Fibroblast of gingiva (primary cell): ENCODE data around the gene CACNA1C.
"Not testable (repeated sequence)": the region's sequence is repeated elsewhere in the genome, so short reads cannot be mapped to it uniquely, and the experiment has no call there.

Experiments used
- DNase-seq: peaks from one replicate; pipeline ENCODE4 v3.0.0-alpha.2; 2011; ENCODE audit warnings: low read depth

The CACNA1C gene

DNA sequence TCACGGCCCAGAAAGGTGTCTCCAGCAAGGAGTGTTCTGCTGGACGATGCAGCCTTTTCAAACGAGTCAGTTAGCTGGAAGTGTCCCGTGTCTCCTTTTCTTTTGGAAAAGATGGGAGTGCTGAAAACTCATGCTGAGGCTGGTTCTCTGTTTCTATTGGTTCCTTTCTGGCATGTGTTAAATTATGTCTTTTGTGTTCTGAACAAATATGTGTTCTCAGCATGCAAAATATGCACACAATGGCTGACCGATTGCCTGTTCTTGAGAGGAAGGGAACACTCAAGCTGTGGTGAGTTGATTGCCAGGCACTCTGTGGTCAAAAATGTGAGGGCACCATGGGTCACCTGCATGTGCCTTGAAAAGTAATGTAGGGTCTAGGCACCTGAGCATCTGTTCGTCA lies 181.3 kb downstream of the CACNA1C start:
- DNase-seq, result no peak

DNA sequence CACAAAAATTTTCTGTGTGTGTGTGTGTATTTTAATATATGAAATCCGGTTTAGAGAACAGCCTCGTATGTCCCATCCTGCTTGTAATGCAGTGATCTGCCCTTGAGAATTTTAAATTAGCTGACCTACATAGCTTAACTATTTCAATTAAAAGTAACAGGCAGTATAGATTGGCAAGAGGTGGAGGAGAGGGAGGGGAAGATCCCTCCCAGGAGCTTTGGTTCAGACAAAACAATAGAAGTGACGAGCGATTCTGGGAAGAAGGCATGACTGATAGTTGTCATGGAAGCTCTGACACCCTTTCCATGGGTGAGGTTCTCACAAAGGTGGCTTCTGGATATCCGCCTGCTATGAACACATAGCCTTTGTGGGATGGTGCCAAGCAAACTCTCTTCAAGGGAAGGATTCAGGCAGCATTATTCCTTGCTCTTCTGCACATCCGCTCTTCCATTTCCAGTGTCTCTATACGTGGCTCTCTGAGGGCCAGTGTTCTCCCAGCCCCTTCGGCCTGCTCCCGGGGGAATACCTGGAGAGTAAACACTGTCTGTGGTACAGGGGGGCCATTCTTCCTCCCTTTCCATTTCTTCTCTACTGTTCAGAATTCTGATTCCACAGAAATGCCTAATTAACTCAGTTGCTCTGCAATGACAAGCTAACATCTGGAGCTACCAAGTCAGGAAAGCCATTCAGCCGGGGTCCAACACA lies 182.0 kb downstream of the CACNA1C start:
- no peak for DNase-seq

DNA sequence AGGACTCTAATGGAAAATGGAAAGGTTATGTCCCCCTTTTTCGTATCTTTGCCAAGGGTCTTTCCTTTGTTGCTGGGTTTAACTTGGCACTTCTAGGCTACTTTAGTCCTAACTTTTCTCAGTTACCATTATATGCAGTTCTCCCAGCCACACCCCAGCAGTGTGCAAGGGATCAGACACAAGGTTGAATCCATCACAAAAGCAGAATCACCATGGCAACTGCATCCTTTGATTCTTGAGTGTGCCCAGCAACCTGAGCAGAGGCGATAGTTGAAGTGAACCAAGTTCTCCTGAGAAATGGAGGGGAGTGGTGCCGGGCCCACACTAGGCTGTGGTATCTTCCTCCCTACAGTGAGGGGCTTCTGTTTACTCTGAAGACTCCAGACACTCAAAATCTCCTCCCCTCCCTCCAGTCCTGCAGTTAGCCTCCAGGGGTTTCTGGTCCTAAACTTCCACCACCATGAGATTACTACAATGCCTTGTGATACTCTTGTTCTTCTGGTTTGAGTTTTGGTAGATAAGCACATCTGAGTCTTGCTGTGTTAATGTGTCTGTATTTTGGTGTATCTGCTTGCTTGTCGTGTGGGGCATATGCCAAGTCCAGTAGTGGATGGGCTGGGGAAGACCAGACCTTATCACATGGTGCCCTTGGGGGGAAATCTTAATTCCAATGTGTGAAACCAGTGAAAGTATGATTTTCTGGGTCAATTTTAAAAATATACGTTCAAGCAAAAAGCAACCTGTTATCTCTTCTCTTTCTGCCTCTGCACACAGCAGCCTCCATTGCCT lies 183.9 kb downstream of the CACNA1C start:
- no peak for DNase-seq

DNA sequence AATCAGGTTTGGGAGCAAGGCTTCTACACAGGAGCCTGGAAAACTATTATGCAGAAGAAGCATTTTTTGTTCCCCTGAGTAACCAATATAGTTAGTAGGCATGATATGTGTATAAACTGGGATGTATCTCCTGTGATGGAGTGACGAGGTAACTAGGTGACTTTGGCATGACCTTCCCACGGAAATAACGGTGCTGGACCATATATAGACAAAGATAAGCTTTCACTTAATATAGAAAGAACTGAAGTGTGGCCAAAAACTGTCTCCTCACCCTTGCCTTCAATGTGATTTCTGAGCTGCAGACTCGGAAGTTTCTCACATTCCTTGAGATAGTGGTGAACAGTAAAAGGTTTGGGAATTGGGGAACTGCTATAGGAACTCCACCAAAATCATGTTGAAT lies 185.3 kb downstream of the CACNA1C start:
- no peak for DNase-seq

DNA sequence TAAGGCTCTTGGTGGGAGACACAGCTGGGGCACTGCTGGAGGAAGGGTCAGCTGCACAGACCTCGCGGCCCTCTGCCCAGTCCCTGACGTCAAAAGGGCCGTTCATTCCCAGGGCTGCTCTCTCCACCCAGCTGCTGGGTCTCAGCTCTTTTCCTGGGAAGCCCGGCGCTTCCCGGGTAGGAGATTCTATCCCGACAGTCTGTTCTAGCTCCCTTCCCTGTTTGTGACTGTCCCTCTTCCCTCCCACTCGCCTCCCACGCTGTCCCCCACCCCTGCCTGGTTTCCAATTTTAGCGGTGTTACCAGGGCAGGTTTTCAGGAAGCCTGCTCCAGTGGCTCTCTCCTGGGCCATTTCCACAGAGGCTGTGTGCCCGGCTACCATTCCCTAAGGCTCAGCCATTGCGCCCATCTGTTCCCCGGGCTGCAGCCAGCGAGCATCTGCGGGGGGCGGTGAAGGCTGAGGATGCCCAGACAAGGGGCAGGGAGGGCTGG lies 186.6 kb downstream of the CACNA1C start:
- DNase-seq, result no peak

DNA sequence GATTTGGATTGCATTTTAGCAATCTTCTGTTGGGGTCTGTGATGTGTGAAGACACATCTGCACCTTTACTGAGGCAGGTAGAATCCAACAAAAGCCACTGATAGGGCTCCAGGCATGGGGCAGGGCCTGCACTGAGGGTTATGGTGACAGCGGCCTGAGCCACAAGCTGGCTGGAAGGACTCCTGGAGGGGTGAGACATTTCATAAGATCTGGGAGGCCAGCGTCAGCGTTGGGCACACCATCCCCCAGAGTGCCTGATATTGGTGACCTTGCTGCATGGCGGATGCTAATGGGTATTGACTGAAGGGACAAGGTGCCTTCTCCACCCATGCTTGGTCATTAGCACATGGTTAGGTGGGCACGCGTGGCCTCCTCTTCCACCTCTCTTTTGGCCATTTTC lies 187.6 kb downstream of the CACNA1C start:
- DNase-seq, result no peak

DNA sequence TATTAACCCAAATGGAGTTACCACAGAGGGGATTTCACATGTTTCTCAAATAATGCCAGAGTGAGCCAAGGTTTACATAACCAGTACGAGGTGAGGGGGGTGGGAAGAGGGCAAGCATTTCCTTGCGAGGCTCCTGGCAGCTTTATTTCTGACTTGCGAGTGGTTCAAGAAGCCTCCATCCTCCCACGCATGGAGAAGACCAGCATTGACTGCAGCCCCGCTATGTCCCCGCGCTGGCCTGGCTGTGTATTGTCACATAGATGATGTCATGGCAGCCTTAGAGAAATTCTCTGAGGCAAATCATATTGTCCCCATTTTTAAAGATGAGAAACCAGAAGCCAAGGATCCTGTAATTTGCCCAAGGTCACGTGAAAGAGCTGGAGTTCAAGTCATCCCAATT lies 188.2 kb downstream of the CACNA1C start:
- no peak for DNase-seq

DNA sequence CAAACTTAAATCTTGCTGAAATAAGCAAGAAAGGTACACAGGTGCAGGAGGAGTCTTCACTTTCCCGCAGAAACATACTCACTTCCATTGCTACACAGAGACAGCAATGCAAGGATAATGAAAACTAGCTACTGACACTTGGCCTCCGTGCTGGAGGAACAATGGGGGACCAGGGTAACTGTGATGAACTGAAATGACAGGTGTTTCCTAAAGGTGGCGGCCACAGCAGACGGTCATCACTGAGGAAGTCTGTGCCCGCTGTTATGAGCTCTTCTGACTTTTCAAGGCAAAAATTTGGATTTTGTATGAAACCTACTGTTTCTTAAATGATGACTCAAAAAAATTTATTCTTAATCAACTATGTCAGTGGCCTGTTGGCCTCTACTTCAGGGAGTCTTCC lies 189.4 kb downstream of the CACNA1C start:
- DNase-seq, result no peak

DNA sequence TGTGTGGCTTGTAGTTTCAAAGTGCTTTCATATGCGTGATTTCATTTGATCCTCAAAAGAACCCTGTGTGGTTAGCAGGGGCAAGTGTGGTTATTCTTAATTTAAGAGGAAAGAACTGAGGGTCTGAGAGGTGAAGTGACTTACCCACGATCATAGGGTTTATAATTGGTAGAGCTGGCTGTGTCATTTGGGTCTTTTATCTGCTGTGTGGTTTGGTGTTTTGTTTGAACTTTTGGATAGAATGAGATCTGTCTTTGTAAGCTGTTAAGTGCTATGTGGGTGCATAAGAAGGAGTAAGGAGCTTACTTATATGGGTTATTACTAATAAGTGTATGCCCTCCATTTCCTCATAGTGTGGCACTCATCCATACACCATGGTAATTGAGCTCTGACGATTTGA lies 190.0 kb downstream of the CACNA1C start:
- DNase-seq, result no peak

DNA sequence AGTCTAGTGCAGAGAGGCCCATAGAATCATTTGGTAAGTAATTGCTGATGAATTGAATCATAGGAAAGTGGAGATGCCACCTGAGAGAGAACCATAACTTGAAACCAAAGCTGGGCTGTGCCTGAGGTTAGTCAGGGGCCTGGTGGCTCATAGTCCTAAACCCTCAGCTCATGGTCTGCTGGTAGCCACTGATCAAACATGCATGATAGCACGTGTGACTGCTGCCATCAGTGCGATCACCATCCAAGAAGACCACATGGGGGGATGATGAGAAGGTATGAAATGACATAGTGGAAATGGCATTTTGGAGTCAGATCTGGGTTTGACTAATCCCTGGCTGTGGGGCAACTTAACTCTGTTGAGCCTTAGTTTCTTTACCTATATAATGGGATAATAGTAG lies 190.5 kb downstream of the CACNA1C start:
- no peak for DNase-seq

DNA sequence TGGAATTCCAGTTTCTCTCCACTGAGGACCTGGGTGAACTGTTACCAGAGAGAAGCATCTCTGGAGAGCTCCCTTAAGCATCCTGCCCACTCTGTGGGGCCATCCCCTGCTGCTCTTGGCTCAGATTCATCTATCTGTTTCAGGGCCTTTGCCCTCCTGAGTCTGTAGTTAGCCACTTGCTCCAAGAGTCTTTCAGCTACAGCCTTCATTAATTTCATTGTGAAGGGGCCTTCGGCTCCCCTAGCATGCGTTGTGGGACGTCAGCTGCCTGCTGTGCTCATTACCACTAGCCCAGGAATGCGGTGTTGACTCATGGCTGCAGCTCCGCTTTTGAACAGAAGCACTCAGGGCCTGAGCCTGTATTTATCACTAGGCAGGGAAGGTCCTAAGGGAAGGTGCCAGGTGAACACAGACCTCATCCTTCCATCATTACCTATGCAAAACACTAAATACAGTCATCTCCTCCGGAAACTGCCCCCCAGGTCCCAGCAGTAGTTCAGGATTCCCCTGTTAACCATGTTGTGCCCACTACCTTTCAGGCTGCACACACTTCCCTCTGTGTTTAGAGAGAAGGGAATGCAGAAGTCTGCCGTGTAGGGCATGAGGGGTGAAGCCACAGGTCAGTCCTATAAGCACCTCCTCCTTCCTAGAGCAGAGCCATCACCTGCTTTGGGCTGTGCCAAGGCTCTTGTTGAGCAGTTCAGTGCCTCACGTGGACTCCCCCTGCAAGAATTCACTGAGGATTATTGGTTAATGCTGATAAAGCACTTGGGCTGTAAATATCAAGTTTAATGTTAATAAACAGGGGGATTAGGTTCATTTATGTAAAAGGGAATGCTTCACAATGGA lies 191.4 kb downstream of the CACNA1C start:
- peak; percentile 86 for DNase-seq

DNA sequence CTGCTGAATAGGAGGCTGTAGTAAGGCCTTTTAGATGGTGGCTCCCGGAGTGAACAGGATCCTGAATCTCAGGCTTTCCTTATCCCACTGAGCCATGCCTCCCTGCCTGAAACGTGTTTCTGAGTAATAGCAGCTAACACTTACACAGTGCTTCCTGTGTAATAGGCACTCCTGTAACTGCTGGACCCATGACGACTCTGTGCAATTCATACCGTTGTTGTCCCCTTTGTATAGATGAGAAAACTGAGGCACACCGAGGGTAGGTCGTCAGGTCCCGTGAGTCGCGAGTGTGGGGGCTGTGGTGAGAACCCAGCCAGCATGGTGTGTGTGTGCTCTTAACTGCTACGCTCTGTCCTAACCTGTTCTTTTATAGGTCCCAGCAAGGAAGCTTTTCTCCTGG lies 193.6 kb downstream of the CACNA1C start:
- DNase-seq, result no peak

DNA sequence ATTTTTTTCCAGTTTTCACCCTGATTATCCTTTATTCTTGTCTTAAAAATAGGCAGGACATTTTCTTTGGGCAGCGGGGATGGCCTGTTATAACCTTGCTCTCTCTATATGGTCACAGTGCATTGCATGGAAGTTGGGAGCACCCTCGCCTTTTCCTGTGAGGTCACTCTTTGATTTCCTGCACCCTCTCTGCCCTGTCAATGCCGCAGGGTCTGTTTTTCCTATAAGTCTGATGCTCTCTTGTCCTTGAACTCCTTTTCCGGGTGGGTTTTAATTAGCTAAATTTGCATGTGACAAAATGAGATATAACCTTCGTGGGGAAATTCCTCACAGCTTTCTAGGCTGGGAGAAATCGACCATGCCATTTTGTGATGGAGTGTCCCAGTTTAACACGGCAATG lies 194.3 kb downstream of the CACNA1C start:
- DNase-seq, result no peak

DNA sequence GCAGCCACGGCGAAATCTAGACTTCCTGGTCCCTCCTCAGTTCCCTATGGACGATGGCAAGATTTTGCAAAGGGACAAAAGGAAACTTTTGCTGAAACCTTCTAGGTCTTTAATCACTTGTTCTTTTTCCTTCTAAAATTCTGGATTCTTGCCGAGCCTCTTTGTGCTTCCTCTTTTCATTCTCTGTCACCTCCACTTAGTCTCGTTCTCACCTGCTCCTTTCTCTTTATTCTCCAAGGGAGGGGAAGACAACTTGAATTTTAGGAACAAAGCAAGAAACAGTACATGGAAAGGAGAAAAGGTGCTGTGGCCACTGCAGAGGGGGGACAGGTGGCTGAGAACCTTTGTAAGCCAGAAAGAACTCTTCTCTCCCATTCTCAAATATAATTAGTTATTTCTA lies 194.8 kb downstream of the CACNA1C start:
- no peak for DNase-seq

DNA sequence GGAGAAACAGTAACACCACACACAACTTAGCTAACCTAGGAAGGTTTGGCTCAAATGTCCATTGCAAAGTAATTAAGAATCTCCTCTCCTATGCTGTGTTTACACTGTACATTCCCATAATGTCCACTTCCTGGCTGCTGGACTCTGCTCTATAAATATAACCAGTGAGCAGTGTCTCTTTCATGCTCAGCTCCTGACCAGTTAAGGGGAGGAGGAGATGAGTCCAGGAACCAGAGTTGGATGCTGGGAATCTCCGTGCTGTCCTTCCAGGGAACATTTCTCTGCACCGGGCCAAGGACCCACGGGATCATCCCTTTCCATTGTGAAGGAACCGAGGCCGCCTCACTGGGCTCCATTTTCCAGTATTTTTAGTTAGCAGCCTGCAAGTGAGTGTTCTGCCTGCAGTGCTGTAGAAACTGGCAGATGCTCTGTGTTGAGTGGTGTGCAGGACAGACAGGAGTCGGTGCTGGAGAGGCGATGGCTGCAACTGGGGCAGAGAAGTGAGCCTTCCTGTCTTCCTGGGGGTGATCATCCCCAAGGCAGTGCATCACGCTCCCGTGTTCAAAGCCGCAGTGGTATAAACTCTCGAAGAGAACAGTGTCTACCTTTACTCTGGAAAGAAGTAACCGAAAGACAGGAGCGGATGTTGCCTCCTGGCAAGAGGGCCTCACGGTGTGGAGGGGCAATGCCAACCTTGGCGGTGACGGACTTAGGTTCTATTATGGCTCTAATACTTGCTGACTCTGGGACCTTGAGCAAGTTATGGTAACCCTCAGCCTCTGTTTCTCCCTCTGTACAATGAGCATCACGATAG lies 195.5 kb downstream of the CACNA1C start:
- DNase-seq, result peak; percentile 69

DNA sequence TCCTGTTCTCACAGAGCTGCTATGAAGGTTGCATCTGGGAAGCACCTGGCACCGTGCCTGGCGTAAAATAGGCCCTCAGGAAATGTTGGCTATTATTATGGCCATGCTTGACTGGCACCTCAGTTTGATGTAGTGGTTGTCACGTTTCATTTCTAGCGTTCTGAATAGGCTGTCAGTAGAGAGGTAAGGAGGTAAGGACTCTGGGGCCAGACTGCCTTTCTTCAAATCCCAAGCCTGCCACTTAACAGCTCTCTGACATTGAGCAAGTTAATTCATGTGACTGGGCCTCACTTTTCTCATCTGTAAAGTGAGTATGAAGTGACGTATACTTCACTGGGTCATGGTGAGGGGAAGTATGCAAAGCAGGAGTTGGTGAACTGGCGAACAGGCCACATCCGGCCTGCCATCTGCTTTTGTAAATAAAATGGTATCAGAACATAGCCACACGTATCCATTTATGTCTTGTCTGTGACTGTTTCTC lies 196.2 kb downstream of the CACNA1C start:
- peak; percentile 66 for DNase-seq

DNA sequence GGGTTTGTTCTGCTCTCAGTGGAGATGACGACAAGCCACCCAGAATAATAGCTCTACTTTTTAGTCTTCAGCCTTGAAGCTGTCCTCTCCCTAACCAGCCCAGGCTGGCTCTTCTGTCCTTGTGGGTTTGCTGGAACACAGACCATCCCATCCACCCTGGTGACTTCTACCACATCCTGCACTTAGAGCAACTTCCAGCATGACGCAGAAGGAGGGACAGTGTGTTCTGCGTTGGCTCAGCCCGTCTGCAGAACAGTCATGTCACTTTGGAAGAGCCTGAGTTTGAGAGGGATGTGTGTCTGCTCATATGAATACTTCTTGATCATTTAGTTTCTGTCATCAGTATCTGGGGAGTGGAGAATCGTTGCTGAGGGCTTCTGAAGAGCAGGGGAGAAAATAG lies 198.0 kb downstream of the CACNA1C start:
- peak; percentile 73 for DNase-seq

DNA sequence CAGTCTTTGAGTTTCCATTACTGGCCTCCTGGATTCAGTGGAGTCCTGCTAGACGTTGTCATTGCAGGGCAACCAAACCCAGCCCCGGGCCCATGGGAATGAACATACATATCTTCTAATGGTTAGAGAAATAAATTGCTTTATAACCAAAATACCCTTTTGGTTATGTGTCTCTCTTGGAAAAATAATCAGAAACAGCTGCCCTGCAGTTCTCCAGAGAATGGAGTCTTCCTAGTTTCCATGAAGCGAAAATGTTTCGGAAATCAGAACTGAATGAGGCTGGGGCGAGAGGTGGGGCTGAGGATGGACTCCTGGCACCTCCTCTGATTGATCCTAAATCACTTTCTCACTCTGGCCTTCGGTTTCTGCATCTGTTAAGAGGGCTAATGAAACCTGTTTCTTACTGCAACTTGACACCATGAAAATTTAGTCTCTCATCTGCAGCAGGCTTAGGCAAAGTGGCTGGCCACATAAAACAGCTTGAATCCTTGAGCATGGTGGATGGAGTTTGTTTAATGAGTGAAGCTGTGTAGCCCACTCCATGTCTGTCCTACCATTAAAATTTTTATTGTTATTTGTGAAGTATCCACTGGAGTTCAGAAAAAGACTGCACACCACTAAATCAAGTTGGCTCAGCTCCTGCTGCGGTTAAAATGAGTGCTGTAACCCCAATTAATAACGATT lies 198.9 kb downstream of the CACNA1C start:
- DNase-seq, result peak; percentile 45

DNA sequence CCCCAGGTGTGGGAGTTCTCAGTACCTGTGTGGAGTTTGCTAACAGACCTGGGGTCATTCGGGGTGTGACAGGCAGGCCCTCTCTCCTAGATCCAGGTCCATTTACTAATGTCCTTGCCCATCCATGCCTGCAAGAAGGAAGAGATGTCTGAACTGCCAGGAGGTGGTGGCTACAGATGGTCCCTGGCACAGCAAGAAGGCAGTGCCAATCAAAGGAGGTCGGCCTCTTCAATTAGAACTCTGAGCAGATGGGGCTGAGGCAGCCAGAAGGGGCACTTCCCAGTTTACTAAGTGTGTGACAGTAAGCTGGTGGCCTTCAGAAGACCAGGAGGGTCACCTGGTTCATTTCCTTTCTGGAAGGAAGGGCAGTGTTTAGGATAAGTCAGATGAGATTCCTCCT lies 202.5 kb downstream of the CACNA1C start:
- no peak for DNase-seq

DNA sequence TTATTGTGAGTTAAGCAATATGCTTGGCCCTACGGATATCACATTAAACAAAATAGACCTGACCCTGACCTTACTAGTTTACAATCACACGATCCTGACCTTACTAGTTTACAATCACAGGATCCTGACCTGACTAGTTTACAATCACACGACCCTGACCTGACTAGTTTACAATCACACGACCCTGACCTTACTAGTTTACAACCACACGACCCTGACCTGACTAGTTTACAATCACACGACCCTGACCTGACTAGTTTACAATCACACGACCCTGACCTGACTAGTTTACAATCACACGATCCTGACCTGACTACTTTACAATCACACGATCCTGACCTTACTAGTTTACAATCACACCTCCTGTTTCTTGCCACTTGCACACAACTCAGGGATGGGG lies 202.9 kb downstream of the CACNA1C start:
- not testable (repeated sequence) for DNase-seq

DNA sequence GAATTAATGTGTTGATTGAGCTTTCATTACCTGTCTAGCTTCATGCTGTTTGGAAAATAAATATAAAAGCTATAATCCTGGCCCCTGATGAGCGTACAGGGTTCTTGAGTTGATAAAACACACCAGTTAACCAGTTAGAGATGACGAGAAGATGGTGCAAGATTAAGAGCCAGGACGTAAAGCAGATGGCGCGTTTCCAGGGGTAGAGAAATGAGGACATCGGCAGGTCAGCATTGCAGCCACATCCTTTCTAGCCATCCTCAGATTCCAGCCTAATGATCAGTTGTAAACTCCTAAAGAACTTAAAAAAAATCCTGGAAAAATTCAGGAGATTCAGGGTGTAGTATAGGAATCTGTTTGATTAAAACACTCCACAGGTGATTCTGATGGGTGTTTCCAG lies 203.7 kb downstream of the CACNA1C start:
- DNase-seq, result peak; percentile 77
